Lung (tissue), 12 donors: ENCODE results near the gene MYH7. TPM values are rescaled to one million over a fixed set of nuclear protein-coding genes. Genes with fewer than 3 reads are reported as not detected.

Experiments used
- ATAC-seq: fragments of 200-7000 bp; cut with Tn5 transposase; one replicate; pipeline ENCODE4 v1.9.1; 2020; ENCODE audit warnings: moderate number of reproducible peaks; ENCODE audit not compliant: insufficient read depth, low FRiP score
- DNase-seq, 3 donors: peaks; one replicate each; pipeline ENCODE4 v3.0.0-alpha.2; 2013 to 2017
- H3K27ac ChIP-seq, 2 donors: one replicate each; pipeline ENCODE4 v1.5.1; 2013; ENCODE audit warnings: mild to moderate bottlenecking in 2 of 2, moderate library complexity in 2 of 2, control low read depth in 1 of 2, inconsistent platforms in 1 of 2, low read depth in 1 of 2, low read length in 1 of 2
- H3K27me3 ChIP-seq, 3 donors: one replicate each; pipeline ENCODE4 v1.5.1; 2013; ENCODE audit warnings: low read length in 2 of 3; ENCODE audit not compliant: control insufficient read depth in 3 of 3, insufficient read depth in 3 of 3
- H3K36me3 ChIP-seq, 4 donors: one replicate each; pipeline ENCODE4 v1.5.1; 2013; ENCODE audit warnings: low read length in 4 of 4, mild to moderate bottlenecking in 1 of 4, moderate library complexity in 1 of 4; ENCODE audit not compliant: control insufficient read depth in 4 of 4, insufficient read depth in 4 of 4
- H3K4me1 ChIP-seq, 5 donors: one replicate each; pipeline ENCODE4 v1.5.1; 2013; ENCODE audit warnings: low read length in 5 of 5, mild to moderate bottlenecking in 2 of 5, moderate library complexity in 1 of 5; ENCODE audit not compliant: control insufficient read depth in 5 of 5, insufficient read depth in 5 of 5
- H3K4me3 ChIP-seq: one replicate; pipeline ENCODE4 v1.5.1; 2013; ENCODE audit warnings: mild to moderate bottlenecking, control low read depth, moderate library complexity
- H3K9ac ChIP-seq, 2 donors: one replicate each; pipeline ENCODE4 v1.5.1; 2013; ENCODE audit warnings: low read length in 2 of 2, control low read depth in 1 of 2; ENCODE audit not compliant: insufficient read depth in 1 of 2
- H3K9me3 ChIP-seq, 4 donors: one replicate each; pipeline ENCODE4 v1.5.1; 2013; ENCODE audit warnings: low read length in 3 of 4, mild to moderate bottlenecking in 1 of 4, moderate library complexity in 1 of 4; ENCODE audit not compliant: control insufficient read depth in 4 of 4, insufficient read depth in 3 of 4
- CTCF ChIP-seq: IDR thresholded peaks from 2 replicates; pipeline ENCODE4 v1.5.1; 2012; ENCODE audit warnings: mild to moderate bottlenecking; ENCODE audit errors: control extremely low read depth, extremely low read depth
- WGBS, 2 donors: extraction: QIAGEN DNeasy Blood & Tissue Kit; methylation state at CpG; one replicate each; pipeline ENCODE4 v1.1.7; 2013; 5-methylcytosine and 5-hydroxymethylcytosine counted together
- polyA plus RNA-seq, 2 donors: library from polyadenylated mRNA; stranded (reverse); fragments of 200-250 nt; gene quantifications; one replicate each; pipeline ENCODE4 v1.2.1, GENCODE V29; 2013
- total RNA-seq, 2 donors: library from RNA; depleted of rRNA in 1 of 2; stranded (reverse); fragments of >200 nt in 1 of 2; gene quantifications; one replicate each; pipeline ENCODE4 v1.2.1, GENCODE V29; 2014 to 2021
- donor health status: control.
- donor health status: control.
- donor health status: Bipolar disorder and iron deficiency.
- donor health status: healthy.
- donor health status: DM: yes; HTN: yes; CAD: no.

The MYH7 gene
- total and polyA plus RNA-seq, 4 donors: 0.02 to 0.19 (median 0.09) TPM; not detected in 1

GRCh38 chr14:23450379-23450778 lies 14.9 kb upstream of the MYH7 start:
- ATAC-seq (no peak), DNase-seq (no peak)
- no peak for TF ChIP-seq CTCF
- Histone ChIP-seq H3K9me3 (no peaks in the 10 kb centered on the region), H3K9ac (no peak overlapping the region), H3K4me3 (no peak overlapping the region), H3K36me3 (no peaks in the 10 kb centered on the region), H3K4me1 (peaks cover 0 to 7% (median 0%) of the 10 kb centered on the region in 5 donors), H3K27ac (no peak overlapping the region), H3K27me3 (peaks cover 0 to 4% (median 0%) of the 10 kb centered on the region in 3 donors)
- 83 to 90% methylated on average over 2 of the region's 2 CpGs for WGBS, 2 donors

- peaks cover 0 to 7% (median 0%) of the 10 kb centered on the region in 5 donors for H3K4me1 ChIP-seq
- no peak overlapping the region for H3K27ac ChIP-seq
- H3K9me3 ChIP-seq: no peaks in the 10 kb centered on the region
- TF ChIP-seq CTCF: no peak
- 86 to 91% methylated on average over 1 of the region's 1 CpG for WGBS, 2 donors
- H3K36me3 ChIP-seq: no peaks in the 10 kb centered on the region
- no peak overlapping the region for H3K4me3 ChIP-seq
- no peak for ATAC-seq
- no peak for DNase-seq
- no peak overlapping the region for H3K9ac ChIP-seq
- H3K27me3 ChIP-seq: peaks cover 0 to 4% (median 0%) of the 10 kb centered on the region in 3 donors
These were observed 13.9 kb upstream of the MYH7 start for GRCh38 chr14:23449314-23449713.

GRCh38 chr14:23447361-23448350 lies 12.2 kb upstream of the MYH7 start:
- Histone ChIP-seq H3K36me3 (no peaks in the 10 kb centered on the region), H3K27me3 (peaks cover 0 to 2% (median 0%) of the 10 kb centered on the region in 3 donors), H3K9me3 (no peaks in the 10 kb centered on the region), H3K4me1 (peaks cover 0 to 7% (median 0%) of the 10 kb centered on the region in 5 donors), H3K4me3 (no peak overlapping the region), H3K9ac (no peak overlapping the region), H3K27ac (no peak overlapping the region)
- ATAC-seq (no peak), DNase-seq (peak in 2 of 3 donors; percentile 37 to 56)
- TF ChIP-seq CTCF: no peak
- 76 to 85% methylated on average over 7 of the region's 7 CpGs for WGBS, 2 donors
